Measurements from ENCODE around the gene HLF.

Gene HLF

GRCh38 chr17:55289978-55290377, 25.2 kb downstream of the HLF start:
- no peak for DNase-seq (ENCODE audit: low read depth in 2 of 2, low spot score in 1 of 2)

- DNase-seq (ENCODE audit: low read depth in 2 of 2, low spot score in 1 of 2): no peak
Observed at GRCh38 chr17:55290492-55291113, 25.8 kb downstream of the HLF start.

- DNase-seq (ENCODE audit: low read depth in 2 of 2, low spot score in 1 of 2): no peak
Observed at GRCh38 chr17:55291114-55291507, 26.4 kb downstream of the HLF start.

DNA sequence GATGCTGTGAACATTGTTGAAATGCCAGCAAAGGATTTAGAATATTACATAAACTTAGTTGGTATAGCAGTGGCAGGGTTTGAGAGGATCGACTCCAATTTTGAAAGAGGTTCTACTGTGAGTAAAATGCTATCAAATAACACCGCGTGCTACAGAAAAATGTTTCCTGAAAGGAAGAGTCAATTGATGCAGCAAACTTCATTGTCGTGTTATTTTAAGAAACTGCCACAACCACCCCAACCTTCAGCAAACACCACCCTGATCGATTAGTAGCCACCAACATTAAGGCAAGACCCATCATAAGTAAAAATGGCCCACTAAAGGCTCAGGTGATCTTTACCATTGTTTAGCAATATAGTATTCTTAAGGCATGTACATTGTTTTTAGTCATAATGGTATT, 27.3 kb downstream of the HLF start:
- DNase-seq (ENCODE audit: low read depth in 2 of 2, low spot score in 1 of 2): no peak

DNA sequence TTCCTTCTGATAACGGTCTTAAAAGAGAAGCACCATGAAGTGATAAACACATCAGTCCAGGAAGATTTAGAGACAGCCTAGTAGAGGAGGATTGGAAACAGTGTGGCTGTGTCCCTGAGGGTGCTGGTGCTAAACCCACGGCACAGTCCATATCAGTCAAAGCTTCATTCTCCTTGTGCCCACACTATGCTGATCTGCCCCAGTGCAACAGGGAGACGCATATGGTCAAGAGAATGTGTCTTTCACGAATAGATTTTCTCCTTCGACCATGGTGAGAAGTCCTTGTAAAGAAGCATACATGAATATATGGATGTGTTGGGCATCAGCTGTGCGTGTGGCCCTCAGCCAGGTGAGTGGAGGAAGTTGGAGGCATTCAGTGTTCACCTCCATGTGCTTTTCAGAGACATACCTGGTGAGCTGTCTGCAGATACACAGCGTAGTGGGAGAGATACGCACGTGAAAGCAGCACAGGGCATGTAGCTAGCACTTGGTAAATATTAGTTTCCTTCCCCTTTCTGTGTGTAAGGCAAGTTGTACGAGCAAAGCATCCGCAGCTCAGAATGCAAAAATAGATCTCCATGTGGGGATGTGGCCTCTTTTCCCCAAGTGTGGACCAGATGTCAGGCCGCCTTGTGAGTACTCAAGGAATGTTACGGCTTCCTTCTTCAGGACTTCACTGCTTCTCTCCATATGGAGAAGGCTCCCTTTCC, 29.4 kb downstream of the HLF start:
- DNase-seq (ENCODE audit: low read depth in 2 of 2, low spot score in 1 of 2): no peak

- peak in 1 of 2 donors; percentile 2 for DNase-seq (ENCODE audit: low read depth in 2 of 2, low spot score in 1 of 2)
Observed at GRCh38 chr17:55295411-55296170, 30.8 kb downstream of the HLF start.

DNA sequence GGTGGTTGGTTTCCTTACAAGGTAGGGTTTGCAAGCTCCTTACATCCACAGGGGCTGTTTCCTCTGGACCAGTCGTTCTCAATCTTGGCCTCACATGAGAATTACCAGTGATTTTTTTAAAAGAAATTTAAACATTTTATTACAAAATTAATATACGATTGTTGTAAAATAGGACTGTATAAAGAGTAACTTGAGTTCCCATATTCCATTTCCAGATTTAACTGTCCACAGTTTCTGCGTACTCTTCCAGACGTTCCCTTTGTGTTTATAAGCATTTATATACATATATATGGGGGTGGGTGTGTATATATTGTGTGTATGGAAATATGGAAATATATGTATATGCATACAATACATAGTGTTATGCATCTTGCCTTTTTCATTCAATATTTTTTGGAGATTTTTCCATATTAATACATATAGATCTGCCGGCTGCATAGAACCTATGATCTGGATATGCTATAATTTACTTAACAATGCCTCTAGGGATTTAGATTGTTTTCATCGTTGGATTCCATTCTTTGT, 31.5 kb downstream of the HLF start:
- no peak for DNase-seq (ENCODE audit: low read depth in 2 of 2, low spot score in 1 of 2)

- no peak for DNase-seq (ENCODE audit: low read depth in 2 of 2, low spot score in 1 of 2)
Observed at GRCh38 chr17:55296699-55297098, 31.9 kb downstream of the HLF start.

- DNase-seq (ENCODE audit: low read depth in 2 of 2, low spot score in 1 of 2): no peak
Observed at GRCh38 chr17:55298111-55298730, 33.5 kb downstream of the HLF start.

- DNase-seq (ENCODE audit: low read depth in 2 of 2, low spot score in 1 of 2): no peak
Observed at GRCh38 chr17:55299162-55299838, 34.5 kb downstream of the HLF start.

DNA sequence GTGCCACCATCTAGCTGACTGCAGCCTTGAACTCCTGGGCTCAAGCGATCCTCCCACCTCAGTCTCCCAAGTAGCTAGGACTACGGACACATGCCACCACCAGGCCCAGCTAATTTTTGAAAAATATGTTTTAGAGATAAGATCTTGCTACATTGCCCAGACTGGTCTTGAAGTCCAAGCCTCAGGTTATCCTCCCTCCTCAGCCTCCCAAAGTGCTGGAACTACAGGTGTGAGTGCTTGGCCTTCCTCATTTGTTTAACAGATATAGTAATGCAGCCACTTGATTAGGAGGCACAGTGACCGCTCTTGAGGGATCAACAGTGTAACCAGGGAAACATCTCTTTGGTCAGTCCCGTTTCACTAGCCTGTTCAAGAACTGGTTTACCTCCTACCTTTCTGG, 35.1 kb downstream of the HLF start:
- DNase-seq (ENCODE audit: low read depth in 2 of 2, low spot score in 1 of 2): no peak

- DNase-seq (ENCODE audit: low read depth in 2 of 2, low spot score in 1 of 2): no peak
Observed at GRCh38 chr17:55300479-55301290, 35.9 kb downstream of the HLF start.

- DNase-seq (ENCODE audit: low read depth in 2 of 2, low spot score in 1 of 2): no peak
Observed at GRCh38 chr17:55301521-55302406, 37.0 kb downstream of the HLF start.

DNA sequence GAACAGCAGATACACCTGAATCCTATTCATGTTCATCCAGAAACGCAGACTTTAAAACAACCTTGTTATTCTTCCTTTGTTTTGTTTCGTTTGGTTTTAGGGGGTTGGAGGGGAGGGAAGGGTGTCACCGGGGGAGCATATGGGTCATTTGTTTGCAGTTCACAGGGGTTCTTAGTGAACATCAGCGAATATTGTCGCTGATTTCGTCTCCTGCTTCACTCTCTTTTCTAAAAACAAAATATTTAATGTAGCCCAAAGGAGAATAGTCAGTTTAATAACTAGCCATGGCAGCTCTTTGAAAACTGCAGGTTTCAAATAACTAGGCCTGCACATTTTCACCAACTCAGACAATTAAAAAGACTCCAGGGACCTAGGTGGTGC, 37.6 kb downstream of the HLF start:
- no peak for DNase-seq (ENCODE audit: low read depth in 2 of 2, low spot score in 1 of 2)

DNA sequence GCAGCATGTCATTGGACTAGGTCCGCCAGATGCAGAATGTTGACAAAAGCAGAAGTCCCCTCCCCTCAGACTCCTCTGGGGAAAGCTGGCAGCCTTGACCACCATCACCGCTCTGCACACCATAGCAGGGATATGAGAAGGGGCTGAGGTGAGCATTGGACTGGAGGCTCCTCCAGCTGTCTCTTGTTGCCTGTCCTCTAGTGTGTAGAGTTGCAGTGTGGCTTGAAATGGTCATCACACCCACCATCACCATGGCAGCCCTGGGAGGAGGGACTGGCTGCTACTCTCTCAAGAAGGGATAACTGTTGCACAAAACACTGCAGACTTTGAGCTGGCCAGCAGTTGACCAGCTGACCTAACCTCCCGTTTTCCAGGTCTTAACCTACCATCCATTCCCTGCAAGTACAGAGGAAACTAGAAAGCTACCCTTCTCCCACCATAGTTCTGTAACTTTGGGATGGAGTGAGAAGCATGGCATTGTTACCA, 38.3 kb downstream of the HLF start:
- DNase-seq (ENCODE audit: low read depth in 2 of 2, low spot score in 1 of 2): no peak

- DNase-seq (ENCODE audit: low read depth in 2 of 2, low spot score in 1 of 2): no peak
Observed at GRCh38 chr17:55303701-55304145, 39.0 kb downstream of the HLF start.

GRCh38 chr17:55304171-55304859, 39.6 kb downstream of the HLF start:
- DNase-seq (ENCODE audit: low read depth in 2 of 2, low spot score in 1 of 2): no peak

DNA sequence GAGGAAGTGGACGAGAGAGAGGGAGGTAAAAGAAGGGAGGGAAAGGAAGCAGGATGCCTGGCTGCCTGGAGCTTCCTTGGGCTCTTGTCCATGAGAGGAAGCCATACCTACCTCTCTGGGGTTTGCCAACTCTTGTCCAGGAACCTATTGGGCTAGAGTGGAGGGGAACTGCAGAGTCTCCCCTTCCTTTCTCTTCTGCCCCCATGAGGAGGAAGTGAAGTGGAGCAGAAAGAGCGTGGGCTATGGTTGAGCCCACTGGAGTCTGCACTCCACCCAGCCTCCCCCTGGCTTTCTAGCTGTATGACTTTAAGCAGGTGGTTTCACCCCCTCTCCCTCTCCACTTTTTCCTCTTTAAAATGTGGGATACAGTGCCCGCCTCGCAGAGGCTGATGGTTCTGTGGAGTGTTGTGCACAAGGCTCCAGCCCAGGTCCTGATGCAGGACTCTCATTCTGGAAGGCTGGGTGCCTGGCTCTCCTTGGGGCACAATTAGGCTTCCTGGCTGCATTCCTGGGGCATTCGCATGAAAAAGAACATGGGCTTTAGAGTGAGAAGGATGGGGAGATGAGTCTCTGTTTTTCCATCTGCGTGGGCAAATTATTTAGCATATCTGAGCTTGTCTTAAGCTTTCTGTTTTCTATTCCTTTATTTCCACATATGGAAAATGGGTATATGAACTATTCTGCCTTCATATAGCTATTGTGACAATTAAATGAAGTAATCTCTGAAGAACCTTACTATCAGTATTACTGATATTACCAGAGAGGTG, 40.7 kb downstream of the HLF start:
- no peak for DNase-seq (ENCODE audit: low read depth in 2 of 2, low spot score in 1 of 2)
